Neural progenitor cell (in vitro differentiated cells): Measurements from ENCODE around the gene AUTS2.

Experiments used
- EZH2 ChIP-seq: fragments of 200-600 bp; sonication (generic); IDR thresholded peaks from 2 replicates; pipeline ENCODE4 v1.6.1; 2017; ENCODE audit warnings: antibody characterized with exemption, mild to moderate bottlenecking, moderate library complexity
- EZH2phosphoT487 ChIP-seq: fragments of 200-600 bp; sonication (generic); IDR thresholded peaks from 2 replicates; pipeline ENCODE4 v1.6.1; 2017; ENCODE audit warnings: antibody characterized with exemption
- TF ChIP-seq, protein P1 (sequence below): fragments of 200-600 bp; sonication (generic); IDR thresholded peaks from 2 replicates; pipeline ENCODE4 v1.5.1; 2017; ENCODE audit warnings: antibody characterized with exemption, mild to moderate bottlenecking

- TF ChIP-seq, protein P1, sequence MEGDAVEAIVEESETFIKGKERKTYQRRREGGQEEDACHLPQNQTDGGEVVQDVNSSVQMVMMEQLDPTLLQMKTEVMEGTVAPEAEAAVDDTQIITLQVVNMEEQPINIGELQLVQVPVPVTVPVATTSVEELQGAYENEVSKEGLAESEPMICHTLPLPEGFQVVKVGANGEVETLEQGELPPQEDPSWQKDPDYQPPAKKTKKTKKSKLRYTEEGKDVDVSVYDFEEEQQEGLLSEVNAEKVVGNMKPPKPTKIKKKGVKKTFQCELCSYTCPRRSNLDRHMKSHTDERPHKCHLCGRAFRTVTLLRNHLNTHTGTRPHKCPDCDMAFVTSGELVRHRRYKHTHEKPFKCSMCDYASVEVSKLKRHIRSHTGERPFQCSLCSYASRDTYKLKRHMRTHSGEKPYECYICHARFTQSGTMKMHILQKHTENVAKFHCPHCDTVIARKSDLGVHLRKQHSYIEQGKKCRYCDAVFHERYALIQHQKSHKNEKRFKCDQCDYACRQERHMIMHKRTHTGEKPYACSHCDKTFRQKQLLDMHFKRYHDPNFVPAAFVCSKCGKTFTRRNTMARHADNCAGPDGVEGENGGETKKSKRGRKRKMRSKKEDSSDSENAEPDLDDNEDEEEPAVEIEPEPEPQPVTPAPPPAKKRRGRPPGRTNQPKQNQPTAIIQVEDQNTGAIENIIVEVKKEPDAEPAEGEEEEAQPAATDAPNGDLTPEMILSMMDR: no peak
- TF ChIP-seq EZH2: no peak
- TF ChIP-seq EZH2phosphoT487: no peak
Observed at GRCh38 chr7:70505886-70506285, 907.6 kb downstream of the AUTS2 start.
